NAMALWA (cell line): ENCODE results near the gene PDE9A.
"Not testable (repeated sequence)": the region's sequence is repeated elsewhere in the genome, so short reads cannot be mapped to it uniquely, and the experiment has no call there.

ENCODE experiments used
- DNase-seq: peaks from one replicate; pipeline ENCODE4 v3.0.0-alpha.2; 2015; ENCODE audit warnings: low spot score

Gene PDE9A

DNA sequence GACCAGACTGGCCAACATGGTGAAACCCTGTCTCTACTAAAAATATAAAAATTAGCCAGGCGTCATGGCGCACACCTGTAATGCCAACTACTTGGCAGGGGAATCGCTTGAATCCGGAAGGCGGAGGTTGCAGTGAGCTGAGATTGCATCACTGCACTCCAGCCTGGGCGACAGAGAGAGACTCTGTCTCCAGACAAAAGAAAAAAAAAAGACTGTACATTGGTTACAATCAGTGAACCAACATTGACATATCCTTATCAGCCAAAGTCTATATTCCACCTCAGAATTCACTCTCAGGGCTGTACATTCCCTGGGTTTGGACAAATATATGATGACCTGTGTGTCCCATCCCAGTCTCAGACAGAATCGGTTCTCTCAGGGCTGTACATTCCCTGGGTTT lies 62.0 kb downstream of the PDE9A start:
- DNase-seq, result not testable (repeated sequence)

DNA sequence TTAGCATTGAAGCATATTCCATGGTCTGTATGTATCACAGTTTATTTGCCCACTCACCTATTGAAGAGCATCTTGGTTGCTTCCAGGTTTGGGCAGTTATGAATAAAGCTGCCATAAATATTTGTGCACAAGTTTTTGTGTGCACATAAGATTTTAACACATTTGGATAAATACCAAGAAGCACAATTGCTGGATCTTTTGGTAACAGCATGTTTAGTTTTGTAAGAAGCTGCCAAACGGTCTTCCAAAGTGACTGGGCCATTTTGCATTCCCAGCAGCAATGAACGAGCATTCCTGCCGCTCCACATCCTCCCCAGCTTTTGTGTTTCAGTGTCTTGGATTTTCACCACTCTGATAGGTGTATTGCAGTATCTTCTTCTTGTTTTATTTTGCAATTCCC lies 62.7 kb downstream of the PDE9A start:
- DNase-seq, result no peak

DNA sequence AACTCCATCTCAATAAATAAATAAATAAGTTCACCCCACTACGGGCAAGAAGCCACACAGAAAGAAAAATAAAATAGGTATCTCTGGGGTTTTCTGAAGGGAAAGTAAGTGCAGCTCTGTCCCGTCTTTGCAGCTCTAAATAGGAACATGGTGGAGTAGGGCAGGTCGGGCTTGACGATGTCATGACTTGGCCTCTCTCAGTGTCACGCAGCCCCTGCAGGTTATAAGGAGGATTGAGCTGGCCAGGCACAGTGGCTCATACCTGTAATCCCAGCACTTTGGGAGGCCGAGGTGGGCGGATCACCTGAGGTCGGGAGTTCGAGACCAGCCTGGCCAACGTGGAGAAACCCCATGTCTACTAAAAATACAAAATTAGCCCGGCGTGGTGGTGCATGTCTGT lies 67.1 kb downstream of the PDE9A start:
- DNase-seq, result not testable (repeated sequence)

DNA sequence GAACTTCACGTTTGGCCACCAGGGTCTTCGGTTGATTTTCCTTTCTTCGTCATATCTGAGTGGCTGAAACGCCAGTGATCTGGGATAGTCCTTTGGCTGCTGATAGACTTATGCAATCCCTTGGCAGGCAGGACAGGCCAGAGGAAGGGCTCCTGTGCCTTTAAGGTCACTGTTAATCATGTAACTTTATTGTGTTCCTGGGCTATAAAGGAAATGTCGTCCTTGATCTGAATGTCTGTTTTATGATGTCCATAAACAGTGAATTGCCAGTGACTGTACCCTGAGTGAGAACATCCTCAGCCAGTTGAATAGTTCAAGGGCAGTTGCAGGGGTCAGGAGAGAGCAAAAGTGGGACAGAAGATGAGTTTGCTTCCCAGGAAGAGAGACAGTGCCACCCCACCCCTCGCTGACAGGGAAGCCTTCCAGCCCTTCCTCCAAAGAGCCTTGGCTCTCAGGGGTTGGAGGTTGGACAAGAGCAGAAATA lies 68.0 kb downstream of the PDE9A start:
- no peak for DNase-seq

DNA sequence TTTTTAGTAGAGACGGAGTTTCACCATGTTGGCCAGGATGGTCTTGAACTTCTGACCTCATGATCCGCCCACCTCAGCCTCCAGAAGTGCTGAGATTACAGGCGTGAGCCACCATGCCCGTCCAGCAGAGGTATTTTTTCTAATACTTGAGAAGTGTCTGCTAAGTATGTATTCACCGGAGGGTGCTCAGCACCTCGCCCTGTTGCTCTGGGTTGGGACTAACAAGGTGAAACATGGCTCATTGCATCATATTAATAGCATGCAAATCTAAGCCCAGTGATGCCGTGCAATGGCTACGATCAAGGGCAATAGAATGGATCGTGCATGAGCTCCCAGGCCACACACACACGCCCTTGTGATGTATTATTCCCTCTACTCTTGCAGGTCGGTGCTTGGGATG lies 68.7 kb downstream of the PDE9A start:
- DNase-seq, result no peak

DNA sequence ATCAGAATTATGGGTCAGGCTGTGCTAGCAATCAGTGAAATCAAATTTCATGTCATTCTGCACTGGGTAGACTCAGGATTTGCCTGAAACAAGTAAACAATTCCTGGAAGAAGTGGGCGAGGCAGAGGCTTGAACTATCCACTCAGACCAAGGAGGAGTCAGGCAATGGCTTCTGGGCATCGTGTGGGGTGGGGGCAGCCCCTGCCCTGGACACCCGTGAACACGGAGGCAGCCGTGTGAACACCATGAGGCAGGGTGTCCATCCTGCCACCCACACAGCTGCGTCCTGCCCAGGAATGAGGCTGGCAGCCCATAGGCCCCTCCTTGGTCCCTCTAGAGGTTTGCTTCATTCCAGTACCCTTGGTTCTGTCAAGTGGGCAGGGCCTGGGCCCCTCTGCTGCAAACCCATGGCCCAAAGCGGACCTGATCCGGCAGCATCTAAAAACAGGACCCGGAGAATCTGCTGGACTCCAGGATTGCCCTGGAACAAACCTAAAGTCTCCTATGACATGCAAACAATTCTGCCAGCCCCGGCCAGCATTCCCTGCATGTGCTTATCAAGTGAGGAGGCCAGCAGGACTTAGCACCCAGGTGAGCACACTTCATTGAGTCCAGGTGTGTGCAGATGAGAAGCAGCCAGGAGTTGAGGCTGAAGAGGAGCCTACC lies 69.5 kb downstream of the PDE9A start:
- DNase-seq, result no peak

DNA sequence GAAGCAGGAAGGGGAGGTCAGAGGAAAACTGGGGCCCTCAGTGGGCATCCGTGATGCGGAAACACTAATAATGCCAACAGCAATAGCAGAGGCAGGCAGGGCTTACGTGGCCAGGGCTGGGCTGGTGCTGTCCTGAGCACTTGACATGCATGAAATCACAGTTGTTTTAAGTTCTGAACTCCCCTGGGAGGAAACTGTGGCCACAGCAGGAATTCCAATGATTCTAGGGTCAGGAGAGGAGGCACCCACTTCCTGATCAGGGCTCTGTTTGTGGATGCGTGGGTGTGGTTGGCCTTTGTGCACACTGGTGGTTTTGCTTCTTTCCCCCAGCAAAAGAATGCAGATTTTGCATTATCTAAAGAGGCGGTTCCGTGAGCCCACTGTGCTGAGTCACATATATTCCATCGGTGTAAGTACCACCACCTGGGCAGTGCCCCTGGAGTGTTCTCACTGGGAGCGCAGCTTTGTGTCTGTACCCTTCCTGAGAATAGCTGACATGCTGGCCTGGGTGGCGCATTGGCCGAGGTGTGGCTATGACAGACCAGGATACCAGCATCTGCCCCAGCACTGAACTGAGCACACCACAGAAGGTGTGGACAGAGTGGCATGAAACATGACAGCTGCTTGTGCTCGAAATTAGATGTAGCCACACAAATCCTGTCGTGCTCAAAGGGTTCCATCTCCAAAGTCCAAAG lies 71.0 kb downstream of the PDE9A start:
- DNase-seq, result no peak

DNA sequence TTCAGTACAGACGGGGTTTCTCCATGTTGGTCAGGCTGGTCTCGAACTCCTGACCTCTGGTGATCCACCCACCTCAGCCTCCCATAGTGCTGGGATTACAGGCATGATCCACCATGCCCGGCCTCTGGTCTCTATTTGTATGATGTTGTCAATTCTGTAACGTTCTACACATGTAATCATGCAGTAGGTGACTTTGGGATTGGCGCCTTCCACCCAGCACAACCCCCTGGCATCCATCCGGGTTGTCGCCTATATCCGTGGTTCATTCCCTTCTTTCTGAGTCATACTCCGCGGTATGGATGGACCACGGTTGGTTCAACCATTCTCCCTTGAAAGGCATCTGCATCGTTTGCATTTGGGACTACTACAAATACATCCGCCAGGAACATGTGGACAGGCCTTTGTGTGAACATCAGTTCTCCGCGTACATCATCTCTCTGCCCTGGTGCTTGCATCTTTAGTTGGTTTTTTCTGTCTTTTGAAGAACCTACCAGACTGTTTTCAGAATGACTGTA lies 72.1 kb downstream of the PDE9A start:
- DNase-seq, result no peak

DNA sequence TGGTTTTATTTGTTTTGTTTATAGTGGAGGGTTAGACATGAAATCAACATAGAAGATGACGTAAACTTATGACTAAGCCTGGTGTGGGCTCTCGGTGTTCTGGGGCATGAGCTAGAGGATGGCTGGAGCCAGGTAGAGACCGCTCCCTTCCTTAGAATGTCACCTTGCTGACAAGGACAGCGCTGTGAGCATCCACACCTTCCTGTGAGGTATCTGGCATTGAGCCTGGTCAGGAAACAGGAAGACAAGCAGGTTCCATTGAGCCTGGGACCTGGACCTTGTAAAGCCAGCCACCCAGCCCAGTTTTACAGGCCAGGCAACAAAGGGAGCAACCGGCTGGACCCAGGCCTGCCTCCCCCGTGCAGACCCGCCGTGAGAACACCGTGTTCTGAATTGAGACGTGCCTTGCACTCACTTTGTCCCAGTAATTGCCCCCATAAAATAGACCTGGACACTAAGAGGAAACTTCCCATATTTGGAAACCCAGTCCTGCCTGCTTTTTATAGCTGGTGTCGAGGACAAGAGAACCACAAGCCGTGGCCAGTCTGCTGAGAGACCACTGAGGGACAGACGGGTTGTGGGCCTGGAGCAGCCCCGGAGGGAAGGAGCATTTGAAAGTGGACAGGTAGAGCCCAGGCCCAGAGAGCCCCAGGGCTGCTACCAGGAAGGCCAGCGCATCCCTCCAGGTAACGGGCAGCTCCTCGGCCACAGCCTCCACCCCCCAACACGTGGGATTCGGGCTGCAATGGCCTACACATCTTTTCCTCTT lies 78.0 kb downstream of the PDE9A start:
- no peak for DNase-seq

DNA sequence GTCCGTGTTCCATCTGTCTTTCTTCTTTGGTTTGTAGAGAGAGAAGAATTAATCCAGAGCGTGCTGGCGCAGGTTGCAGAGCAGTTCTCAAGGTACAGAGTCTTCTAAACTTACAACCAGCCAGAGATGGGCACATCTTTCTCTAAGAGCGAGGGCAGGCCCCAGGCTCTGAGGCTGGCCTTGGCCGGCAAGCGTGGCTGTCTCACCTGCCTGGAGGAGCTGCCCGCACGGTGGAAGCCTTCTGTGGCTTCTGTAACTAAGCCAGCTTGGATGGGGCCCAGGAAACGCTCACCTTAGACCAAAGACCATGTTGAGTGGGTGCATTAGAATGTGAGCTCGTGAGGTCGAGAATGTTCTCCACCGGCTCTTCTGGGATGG lies 78.6 kb downstream of the PDE9A start:
- DNase-seq, result no peak

DNA sequence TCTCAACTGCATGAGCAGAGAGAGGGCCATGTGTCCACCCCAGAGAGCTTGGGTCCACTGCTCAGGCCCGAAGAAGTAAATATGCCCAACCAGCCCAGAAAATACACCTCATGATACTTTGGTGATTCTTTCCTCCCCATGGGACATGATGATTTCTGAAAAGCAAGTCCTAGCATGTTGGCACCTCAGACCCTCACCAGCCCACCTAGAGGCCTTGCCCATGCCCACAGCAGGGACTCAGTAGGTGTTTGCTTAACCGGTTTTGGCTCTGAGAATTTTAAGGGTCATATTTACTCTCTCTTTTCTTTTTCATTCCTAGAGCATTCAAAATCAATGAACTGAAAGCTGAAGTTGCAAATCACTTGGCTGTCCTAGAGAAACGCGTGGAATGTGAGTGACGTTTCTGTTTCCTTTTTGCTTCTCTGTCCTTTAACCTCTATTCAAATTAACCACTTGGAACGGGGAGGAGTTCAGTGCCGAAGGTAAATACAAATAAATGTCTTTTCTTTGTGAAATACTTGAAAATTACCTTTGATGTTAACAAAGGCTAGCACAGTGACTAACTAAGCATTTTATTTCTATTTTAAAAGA lies 79.7 kb downstream of the PDE9A start:
- no peak for DNase-seq

DNA sequence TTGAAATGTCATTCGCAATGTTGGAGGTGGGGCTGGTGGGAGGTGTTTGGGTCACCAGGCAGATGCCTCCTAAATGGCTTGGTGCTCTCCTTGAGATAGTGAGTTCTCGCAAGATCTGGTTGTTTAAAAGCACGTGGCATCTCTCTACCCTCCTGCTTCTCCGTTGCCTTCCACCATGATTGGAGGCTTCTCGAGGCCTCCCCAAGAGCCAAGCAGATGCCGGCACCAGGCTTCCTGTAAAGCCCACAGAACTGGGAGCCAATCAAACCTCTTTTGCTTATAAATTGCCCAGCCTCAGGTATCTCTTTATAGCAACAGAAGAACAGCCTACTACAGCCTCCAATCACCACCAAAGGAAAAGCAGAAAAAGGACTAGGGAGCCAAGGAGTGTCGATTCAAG lies 80.5 kb downstream of the PDE9A start:
- no peak for DNase-seq

DNA sequence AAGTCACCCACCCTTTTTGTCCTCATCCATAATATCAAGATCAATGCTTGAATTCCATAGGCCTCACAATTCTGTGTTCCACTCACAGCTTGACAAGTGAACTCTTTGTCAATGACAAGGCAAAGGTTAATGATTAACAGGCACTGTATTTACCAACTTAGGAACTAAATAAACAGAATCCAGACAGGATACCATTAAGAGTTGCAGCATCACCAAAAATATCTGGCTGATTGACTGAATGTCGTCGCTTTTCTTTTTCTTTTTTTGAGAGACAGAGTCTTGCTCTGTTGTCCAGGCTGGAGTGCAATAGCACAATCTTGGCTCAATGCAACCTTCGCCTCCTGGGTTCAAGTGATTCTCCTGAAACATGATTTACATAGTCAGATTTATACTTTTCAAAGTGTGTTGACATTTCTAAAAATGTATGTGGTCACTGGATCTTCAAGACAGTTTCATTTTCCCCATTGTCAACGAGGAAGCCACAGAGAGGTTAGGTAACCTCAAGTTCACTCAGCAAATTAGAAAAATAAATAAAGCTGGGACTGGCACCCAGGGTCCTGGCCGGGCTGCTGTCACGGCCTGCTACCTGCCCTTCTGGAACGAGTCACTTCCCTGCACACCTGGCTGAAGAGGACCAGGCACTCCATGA lies 81.0 kb downstream of the PDE9A start:
- no peak for DNase-seq

DNA sequence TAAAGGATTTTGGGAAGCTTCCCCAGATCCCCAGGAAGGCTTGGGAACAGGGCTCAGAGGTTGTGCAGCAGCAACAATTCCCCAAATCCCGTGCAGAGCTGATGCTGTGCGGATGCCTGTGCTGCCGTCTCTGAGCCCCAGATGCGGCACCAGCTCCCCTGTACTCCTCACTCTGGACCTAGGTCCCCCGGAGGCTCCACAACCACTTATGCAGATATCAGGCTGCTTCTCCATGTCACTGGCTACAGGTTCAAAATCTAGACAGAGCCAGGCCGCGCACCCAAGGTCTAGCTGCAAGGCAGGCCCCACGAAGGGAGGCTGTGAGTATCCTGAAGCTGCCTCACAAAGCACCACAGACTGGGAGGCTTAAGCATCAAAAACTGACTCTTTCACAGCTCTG lies 81.6 kb downstream of the PDE9A start:
- no peak for DNase-seq

DNA sequence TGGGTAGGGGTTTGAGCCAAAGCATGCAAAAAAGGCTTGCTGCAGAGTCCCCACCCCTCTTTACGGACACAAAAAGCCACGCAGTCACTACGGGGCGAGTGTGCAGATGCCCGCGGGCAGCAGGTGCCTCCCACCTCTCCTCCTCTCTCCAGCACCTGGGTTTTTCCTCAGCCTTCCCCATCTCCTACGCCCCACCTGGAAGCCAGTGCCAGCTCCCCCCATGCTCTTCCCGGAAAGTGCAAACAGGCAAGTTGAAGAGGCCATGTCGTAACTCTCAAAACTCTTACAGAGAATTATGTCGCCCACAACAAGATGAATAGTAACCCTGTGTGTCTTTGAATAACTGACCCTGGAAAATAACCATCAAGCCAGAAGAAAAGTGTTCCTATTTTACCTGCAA lies 82.5 kb downstream of the PDE9A start:
- DNase-seq, result no peak

DNA sequence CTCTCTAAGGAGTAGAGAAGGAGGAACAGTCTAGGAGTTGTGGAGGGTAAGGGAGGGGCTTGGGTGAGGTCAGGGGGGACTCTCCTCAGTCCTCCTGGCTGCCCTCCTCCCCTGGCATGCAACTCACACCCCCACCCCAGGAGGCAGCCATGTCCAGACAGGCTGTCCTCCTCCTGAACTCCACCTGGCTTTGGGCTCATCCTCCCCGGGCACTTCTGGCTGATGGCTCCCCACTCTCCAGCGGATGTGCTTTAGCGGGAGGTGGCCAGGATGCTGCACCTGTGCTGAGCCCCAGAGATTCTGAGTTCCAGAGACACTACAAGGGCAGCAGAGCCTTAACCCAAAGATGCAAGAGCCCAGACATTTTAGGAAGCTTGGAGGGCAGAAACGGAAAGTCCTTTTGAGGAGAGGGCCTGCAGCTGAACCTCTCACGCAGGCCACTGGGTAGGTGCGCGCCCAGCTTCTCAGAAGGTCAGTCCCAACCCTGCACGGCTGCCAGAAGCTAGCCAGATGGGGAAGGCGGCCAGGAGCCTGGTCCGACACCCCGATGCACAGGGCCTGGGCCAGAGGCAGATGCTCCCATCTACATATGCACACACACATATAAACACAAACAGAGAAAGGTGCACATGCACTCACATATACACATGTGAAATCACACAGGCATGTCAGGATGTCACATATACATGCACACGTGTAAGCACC lies 83.4 kb downstream of the PDE9A start:
- DNase-seq, result no peak

DNA sequence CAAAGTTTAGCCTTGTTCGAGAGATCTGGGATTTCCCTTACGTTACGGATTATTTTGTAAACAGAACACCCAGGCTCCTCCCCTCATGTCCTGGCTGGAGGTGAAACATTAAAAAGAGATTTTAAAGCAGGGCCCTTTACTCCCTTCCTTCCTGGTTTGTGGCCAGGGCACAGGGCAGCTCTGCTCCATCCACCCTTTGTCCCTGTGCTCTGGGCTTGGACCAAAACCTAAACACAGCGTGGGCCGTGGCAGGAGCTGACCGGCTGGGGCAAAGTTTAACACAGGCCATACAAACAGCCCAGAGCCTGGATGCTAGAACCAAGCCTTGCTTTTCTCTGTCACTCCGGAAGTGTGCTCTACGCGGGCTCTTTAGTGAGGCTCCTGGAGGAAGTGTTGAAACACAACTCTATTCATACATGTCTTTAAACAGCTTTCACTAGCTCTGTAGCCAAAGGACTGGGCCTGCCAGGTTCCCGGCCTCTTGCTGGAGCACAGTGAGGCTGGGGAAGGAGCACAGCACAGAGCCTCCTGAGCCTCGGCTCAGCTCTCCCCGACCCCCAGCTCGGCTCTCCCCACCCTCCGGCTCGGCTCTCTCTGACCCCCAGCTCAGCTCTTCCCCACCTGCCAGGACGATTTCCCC lies 84.7 kb downstream of the PDE9A start:
- no peak for DNase-seq

DNA sequence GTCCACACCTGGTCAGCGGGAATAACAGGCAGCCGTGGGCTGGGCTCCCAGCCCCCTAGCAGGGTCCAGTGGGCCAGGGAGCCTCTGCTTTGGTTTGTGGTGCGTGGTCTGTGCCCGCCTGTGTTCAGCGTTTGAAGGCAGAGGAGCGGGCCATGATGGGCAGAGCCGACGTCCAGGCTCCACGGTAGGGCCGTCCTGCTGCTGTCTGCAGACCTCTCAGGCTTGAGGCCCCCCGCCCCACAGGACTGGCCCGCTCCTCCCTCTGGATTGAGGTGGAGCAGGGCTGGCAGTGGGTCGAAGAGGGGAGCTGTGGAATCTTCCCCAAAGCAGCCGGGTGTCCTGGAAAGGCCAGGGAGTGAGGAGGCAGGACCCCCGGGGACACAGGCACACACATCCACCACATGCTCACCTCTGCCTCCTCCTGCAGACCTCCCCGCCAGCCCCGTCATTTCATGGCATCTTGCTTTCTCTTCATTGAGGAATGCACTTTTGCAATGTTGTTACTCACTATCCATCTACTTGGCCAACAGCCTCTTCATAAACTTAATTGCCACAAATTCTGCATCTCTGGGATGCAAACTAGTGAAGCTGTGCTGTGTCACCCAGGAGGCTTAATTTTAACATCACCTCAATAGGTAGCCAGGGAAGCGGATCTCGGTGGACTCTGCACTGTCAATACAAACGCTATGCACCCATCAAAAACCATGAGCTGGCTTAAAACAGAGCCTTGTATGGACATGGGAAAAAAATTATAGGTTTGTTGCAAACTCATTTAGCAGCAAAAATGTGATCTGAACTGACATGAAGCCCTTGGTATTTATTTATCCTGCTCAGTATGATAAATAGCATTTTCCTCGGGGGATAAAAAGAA lies 85.9 kb downstream of the PDE9A start:
- no peak for DNase-seq

DNA sequence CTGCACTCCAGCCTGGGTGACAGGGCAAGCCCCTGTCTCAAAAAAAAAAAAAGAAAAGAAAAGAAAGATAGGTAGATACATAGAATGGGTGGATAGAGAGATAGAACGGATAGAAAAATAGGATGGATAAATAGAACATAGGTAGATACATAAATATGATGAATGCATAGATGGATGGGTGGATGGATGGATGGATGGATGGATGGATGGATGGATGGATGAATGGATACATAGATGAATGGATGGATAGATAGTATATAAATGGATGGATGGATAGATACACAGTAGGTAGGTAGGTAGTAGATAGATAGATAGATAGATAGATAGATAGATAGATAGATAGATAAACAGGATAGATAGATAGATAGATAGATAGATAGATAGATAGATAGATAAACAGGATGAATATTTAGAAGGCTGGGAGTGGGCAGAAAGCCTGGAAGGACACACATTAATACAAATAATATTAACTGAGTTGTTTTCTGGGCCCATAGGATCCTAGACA lies 87.0 kb downstream of the PDE9A start:
- DNase-seq, result no peak

DNA sequence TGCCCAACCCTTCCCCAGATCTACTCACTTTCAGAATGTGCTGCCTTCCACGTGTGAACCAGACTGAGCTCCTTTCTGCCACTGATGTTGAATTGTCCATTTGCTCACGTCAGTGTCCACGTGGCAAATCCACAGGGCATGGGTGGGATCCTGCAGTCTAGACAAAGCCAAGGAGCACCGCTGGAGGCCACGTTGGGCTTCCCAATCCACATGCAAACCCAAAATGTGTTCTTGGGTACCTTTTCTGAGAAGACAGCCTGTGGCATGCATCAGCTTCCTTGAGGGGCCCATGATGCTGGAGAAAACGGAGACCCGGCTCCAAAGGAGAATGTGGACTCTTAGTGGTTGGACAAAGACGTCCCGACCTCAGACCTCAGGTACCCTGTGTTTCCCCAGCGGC lies 87.6 kb downstream of the PDE9A start:
- no peak for DNase-seq
